ENCODE data around the gene THOC5. TPM values are rescaled to one million over a fixed set of nuclear protein-coding genes. Genes with fewer than 3 reads are reported as not detected.

Gene THOC5
- polyA plus RNA-seq, 1 of the 3 experiments (the other 2 are of a cell fraction), result 95.9 TPM

- 95% methylated on average over 8 of the region's 8 CpGs for WGBS (ENCODE audit: low lambda C conversion rate)
- no peaks in the 10 kb centered on the region for H4K20me1 ChIP-seq (ENCODE audit: insufficient read depth)
- POLR2A ChIA-PET, result interaction anchor here (0.6 to 1.2 kb wide), 3 partner anchors 9 to 42 kb away, joined by 3 to 4 read pairs (median 3); partner anchors contain the start of gene THOC5
- H3K4me2 ChIP-seq, result no peak overlapping the region
- peaks cover 0 to 6% of the 10 kb centered on the region in 2 experiments; a peak in 1 of 4 replicates for H3K4me1 ChIP-seq (ENCODE audit: control insufficient read depth in 1 of 2, insufficient read depth in 2 of 2, low read depth in 1 of 2, low read length in 1 of 2)
- TF ChIP-seq MEF2A (IDR thresholded peaks at IDR 0.05; ENCODE audit: borderline replicate concordance, low read depth), result no peak
- TF ChIP-seq NRF1 (IDR thresholded peaks at IDR 0.05; ENCODE audit: low read depth, low read length), result no peak
- TF ChIP-seq TAF1 (IDR thresholded peaks at IDR 0.05; ENCODE audit: borderline replicate concordance, low read depth, low read length), result no peak
- no peak for TF ChIP-seq REST (IDR thresholded peaks at IDR 0.05; ENCODE audit: low read depth, low read length)
- TF ChIP-seq YY1 (IDR thresholded peaks at IDR 0.05; ENCODE audit: low read depth), result no peak
- TF ChIP-seq EP300 (IDR thresholded peaks at IDR 0.05; ENCODE audit: borderline replicate concordance in 1 of 2, low read depth in 1 of 2, low read length in 1 of 2), result no peak
- TF ChIP-seq EZH2phosphoT487 (IDR thresholded peaks at IDR 0.05; ENCODE audit: borderline replicate concordance, low read depth), result no peak
- TF ChIP-seq CHD2 (IDR thresholded peaks at IDR 0.05; ENCODE audit: low read length, partially characterized antibody), result no peak
- TF ChIP-seq TEAD4 (IDR thresholded peaks at IDR 0.05; ENCODE audit: borderline replicate concordance, insufficient read depth), result no peak
- TF ChIP-seq USF2 (IDR thresholded peaks at IDR 0.05; ENCODE audit: borderline replicate concordance, low read depth, low read length), result no peak
- CTCF ChIA-PET, result interaction anchor here (0.5 to 2.5 kb wide), 8 partner anchors 14 to 264 kb away, joined by 3 to 9 read pairs (median 4); no protein-coding TSS in a partner anchor
- peaks cover 50 to 64% of the 10 kb centered on the region in 2 experiments for H3K36me3 ChIP-seq (replicated peaks in 1 of 2; ENCODE audit: control insufficient read depth in 1 of 2, insufficient read depth in 2 of 2, low read length in 1 of 2)
- no peaks in the 10 kb centered on the region for H3K79me2 ChIP-seq (ENCODE audit: insufficient read depth)
- H3K9me2 ChIP-seq, result no peaks in the 10 kb centered on the region
- H3K9me3 ChIP-seq, result no peaks in the 10 kb centered on the region
- H2AFZ ChIP-seq (ENCODE audit: low read depth), result no peak overlapping the region
- H3K27ac ChIP-seq (ENCODE audit: low read depth in 2 of 2, low read length in 1 of 2), result no peak overlapping the region
- H3F3A ChIP-seq (replicated peaks; ENCODE audit: insufficient read depth), result no peaks in the 10 kb centered on the region
- no peaks in the 10 kb centered on the region for H3K27me3 ChIP-seq (ENCODE audit: insufficient read depth)
- H3K4me3 ChIP-seq (ENCODE audit: low read depth in 2 of 2, low read length in 1 of 2), result no peak overlapping the region
- no peak overlapping the region for H3K9ac ChIP-seq
- DNase-seq, result no peak
Measured at GRCh38 chr22:29511126-29511862, 42.3 kb downstream of the THOC5 start.
